SK-N-SH treated with all-trans-retinoic acid at 6 μM for 48 hours (cell line): ENCODE data around the gene RPL19.
"Not testable (repeated sequence)": the region's sequence is repeated elsewhere in the genome, so short reads cannot be mapped to it uniquely, and the experiment has no call there.

ENCODE experiments used
- ATAC-seq: fragments of 200-7000 bp; cut with Tn5 transposase; 3 replicates; pipeline ENCODE4 v1.9.1; 2020; ENCODE audit warnings: mild to moderate bottlenecking, moderate library complexity
- ARNTL ChIP-seq: fragments of 450-650 bp; formaldehyde crosslinking; IDR thresholded peaks from 2 replicates; pipeline ENCODE4 v1.5.0; 2020; ENCODE audit warnings: low read depth, mild to moderate bottlenecking, moderate library complexity, borderline replicate concordance
- CSDC2 ChIP-seq: fragments of 250-450 bp; sonication (Bioruptor Pico); IDR thresholded peaks from 2 replicates; pipeline ENCODE4 v1.5.0; 2020; ENCODE audit warnings: mild to moderate bottlenecking, moderate library complexity
- ESRRG ChIP-seq: fragments of 250-450 bp; sonication (Bioruptor Pico); IDR thresholded peaks from 2 replicates; pipeline ENCODE4 v1.6.1; 2021; ENCODE audit warnings: mild to moderate bottlenecking
- GLIS3 ChIP-seq: fragments of 250-450 bp; sonication (Bioruptor Pico); IDR thresholded peaks from 2 replicates; pipeline ENCODE4 v1.5.0; 2020; ENCODE audit warnings: mild to moderate bottlenecking, moderate library complexity
- ISL1 ChIP-seq: fragments of 250-450 bp; sonication (Bioruptor Pico); IDR thresholded peaks from 2 replicates; pipeline ENCODE4 v2.1.2; 2022; ENCODE audit warnings: mild to moderate bottlenecking, moderate library complexity
- OSR1 ChIP-seq: fragments of 250-450 bp; sonication (Bioruptor Pico); IDR thresholded peaks from 2 replicates; pipeline ENCODE4 v1.8.0; 2022; ENCODE audit warnings: moderate library complexity, mild to moderate bottlenecking, inconsistent platforms
- PPARA ChIP-seq: fragments of 250-450 bp; sonication (Bioruptor Pico); IDR thresholded peaks from 2 replicates; pipeline ENCODE4 v1.5.0; 2020; ENCODE audit warnings: mild to moderate bottlenecking, borderline replicate concordance
- RARB ChIP-seq: fragments of 250-450 bp; sonication (Bioruptor Pico); IDR thresholded peaks from 2 replicates; pipeline ENCODE4 v1.8.0; 2021; ENCODE audit warnings: mild to moderate bottlenecking, moderate library complexity
- SNAI2 ChIP-seq: fragments of 250-450 bp; sonication (Bioruptor Pico); IDR thresholded peaks from 2 replicates; pipeline ENCODE4 v1.5.0; 2020; ENCODE audit warnings: mild to moderate bottlenecking, moderate library complexity
- TOX ChIP-seq: fragments of 250-450 bp; sonication (Bioruptor Pico); IDR thresholded peaks from 2 replicates; pipeline ENCODE4 v1.8.0; 2021; ENCODE audit warnings: mild to moderate bottlenecking, moderate library complexity, borderline replicate concordance
- ZC3H10 ChIP-seq: fragments of 250-450 bp; sonication (Bioruptor Pico); IDR thresholded peaks from 2 replicates; pipeline ENCODE4 v1.5.1; 2021; ENCODE audit warnings: mild to moderate bottlenecking, moderate library complexity
- ZFP3 ChIP-seq: fragments of 250-450 bp; sonication (Bioruptor Pico); IDR thresholded peaks from 2 replicates; pipeline ENCODE4 v1.5.0; 2020; ENCODE audit warnings: mild to moderate bottlenecking, moderate library complexity
- ZNF565 ChIP-seq: fragments of 450-650 bp; formaldehyde crosslinking; conservative IDR thresholded peaks from 2 replicates; pipeline ENCODE4 v1.5.0; 2020; ENCODE audit warnings: low read depth, mild to moderate bottlenecking, moderate library complexity
- ZNF8 ChIP-seq: fragments of 450-650 bp; formaldehyde crosslinking; IDR thresholded peaks from 2 replicates; pipeline ENCODE4 v1.5.0; 2020; ENCODE audit warnings: mild to moderate bottlenecking, moderate library complexity
- TF ChIP-seq, protein P1 (sequence below): fragments of 250-450 bp; sonication (Bioruptor Pico); IDR thresholded peaks from 2 replicates; pipeline ENCODE4 v1.5.0; 2020; ENCODE audit warnings: mild to moderate bottlenecking, moderate library complexity
- TF ChIP-seq, protein P2 (sequence below): fragments of 250-450 bp; sonication (Bioruptor Pico); IDR thresholded peaks from 2 replicates; pipeline ENCODE4 v1.5.1; 2020; ENCODE audit warnings: low read depth, mild to moderate bottlenecking, moderate library complexity
- TF ChIP-seq, protein P3 (sequence below): fragments of 250-450 bp; sonication (Bioruptor Pico); IDR thresholded peaks from 2 replicates; pipeline ENCODE4 v1.5.1; 2021; ENCODE audit warnings: mild to moderate bottlenecking, moderate library complexity
- TF ChIP-seq, protein P4 (sequence below): fragments of 250-450 bp; sonication (Bioruptor Pico); IDR thresholded peaks from 2 replicates; pipeline ENCODE4 v1.8.0; 2020; ENCODE audit warnings: mild to moderate bottlenecking, moderate library complexity, borderline replicate concordance

Gene RPL19

DNA sequence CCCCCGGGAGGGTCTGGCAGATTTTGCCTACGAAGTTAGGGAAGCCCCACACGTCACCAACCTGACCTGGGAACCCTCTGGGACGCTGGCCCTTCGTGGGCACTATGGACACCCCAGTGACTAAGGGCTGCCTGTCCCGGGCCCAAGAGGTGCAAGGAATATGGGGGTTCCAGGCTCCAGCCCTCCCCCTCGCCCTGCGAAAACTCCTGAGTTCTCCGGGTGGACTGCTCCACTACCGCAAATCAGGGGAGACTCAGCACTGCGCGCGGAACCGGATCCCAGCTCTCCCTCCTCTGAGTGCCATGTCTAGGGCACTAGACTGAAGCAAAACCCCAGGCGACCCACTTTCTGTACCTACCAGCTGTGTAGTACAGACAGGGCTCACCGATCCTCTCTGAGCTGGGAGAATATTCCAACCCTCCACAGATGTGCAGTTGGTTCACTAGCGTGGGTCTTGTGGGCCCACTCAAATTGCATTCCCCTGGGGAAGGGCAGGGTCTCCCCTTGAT lies 34.2 kb upstream of the RPL19 start, which contains the start of gene ARL5C:
TSS of gene ARL5C (minus strand) at position 321 of the 509 bp plus-strand sequence. CDS start 401 bp downstream, outside the sequence.
- no peak for TF ChIP-seq GLIS3 (CRISPR knock-in tag)
- no peak for TF ChIP-seq ZNF565 (CRISPR knock-in tag)
- TF ChIP-seq ZC3H10 (CRISPR knock-in tag): no peak
- TF ChIP-seq, protein P1, sequence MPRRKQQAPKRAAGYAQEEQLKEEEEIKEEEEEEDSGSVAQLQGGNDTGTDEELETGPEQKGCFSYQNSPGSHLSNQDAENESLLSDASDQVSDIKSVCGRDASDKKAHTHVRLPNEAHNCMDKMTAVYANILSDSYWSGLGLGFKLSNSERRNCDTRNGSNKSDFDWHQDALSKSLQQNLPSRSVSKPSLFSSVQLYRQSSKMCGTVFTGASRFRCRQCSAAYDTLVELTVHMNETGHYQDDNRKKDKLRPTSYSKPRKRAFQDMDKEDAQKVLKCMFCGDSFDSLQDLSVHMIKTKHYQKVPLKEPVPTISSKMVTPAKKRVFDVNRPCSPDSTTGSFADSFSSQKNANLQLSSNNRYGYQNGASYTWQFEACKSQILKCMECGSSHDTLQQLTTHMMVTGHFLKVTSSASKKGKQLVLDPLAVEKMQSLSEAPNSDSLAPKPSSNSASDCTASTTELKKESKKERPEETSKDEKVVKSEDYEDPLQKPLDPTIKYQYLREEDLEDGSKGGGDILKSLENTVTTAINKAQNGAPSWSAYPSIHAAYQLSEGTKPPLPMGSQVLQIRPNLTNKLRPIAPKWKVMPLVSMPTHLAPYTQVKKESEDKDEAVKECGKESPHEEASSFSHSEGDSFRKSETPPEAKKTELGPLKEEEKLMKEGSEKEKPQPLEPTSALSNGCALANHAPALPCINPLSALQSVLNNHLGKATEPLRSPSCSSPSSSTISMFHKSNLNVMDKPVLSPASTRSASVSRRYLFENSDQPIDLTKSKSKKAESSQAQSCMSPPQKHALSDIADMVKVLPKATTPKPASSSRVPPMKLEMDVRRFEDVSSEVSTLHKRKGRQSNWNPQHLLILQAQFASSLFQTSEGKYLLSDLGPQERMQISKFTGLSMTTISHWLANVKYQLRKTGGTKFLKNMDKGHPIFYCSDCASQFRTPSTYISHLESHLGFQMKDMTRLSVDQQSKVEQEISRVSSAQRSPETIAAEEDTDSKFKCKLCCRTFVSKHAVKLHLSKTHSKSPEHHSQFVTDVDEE (CRISPR knock-in tag): no peak
- no peak for TF ChIP-seq RARB (CRISPR knock-in tag)
- TF ChIP-seq CSDC2: no peak
- TF ChIP-seq ESRRG: no peak
- ATAC-seq: no peak

DNA sequence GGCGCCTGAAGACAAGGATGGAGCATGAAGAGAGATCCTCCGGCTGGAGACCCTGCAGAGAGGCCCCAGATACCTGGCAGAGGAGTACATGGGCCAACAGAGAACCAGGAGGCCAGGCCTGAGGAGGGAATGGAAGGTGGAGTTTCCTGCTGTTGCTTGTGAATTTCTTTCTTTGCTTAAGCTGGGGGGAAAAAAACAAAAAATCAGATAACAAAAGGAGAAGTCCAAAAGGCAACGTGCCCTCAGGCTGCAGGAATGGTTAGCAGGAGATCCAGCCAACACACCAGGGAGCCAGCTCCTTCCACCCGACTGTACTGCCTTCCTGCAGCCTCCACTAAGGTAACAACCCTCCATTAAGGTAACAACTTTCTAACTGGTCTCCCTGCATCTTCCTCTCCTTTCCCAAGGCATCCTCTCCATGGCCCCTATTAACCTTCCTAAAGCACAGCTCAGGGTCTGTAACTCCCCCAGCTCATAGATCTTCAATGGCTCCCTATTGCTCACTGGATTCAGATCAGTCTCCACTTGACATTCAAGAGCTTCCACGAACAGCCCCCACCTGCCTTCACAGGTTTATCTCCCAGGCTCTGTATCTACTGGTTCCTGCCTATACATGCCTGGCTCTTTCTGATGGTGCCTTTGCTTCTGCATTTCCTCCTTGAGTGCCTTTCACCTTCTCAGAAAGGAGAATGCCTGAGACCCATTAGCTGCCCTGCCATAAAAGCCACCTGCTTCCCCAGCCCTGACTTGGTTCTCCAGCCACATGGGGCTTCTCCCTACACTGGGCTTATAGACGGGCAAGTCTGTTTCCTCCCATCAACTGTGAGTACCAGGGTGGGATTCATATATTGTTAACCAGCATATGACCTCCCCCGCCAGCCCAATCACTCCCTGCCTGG lies 33.4 kb upstream of the RPL19 start:
- no peak for ATAC-seq
- TF ChIP-seq ARNTL (CRISPR knock-in tag): no peak

DNA sequence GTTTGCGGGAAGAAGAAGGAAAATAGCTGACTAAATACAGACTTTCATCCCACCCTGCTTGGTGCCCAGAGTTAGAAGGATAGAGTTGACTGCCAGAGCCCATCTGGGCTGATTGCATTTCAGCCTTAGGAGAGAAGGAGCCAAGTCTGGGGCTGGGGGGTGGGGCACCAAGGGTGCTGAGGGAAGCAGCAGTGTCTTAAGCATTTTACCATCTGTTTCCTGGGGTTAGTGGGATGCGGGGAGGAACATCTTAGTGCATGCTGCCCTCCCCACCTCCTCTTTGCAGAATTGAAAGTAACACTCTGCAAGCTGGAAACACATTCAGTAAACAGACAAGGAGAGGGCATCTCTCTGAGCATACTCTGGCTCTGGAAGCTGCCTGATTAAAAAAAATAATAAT lies 32.6 kb upstream of the RPL19 start:
- no peak for ATAC-seq

DNA sequence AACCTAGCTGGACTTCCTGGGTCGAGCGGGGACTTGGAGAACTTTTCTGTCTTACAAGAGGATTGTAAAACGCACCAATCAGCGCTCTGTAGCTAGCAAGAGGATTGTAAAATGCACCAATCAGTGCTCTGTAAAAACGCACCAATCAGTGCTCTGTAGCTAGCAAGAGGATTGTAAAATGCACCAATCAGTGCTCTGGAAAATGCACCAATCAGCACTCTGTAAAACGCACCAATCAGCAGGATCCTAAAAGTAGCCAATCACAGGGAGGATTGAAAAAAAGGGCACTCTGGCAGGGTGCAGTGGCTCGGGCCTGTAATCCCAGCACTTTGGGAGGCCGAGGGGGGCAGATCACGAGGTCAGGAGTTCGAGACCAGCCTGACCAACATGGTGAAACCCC lies 31.6 kb upstream of the RPL19 start:
- not testable (repeated sequence) for ATAC-seq

More for the DNA sequence above, 32.6 kb upstream of the RPL19 start:
- TF ChIP-seq PPARA (CRISPR knock-in tag) (no peak), ZNF565 (CRISPR knock-in tag) (no peak), ISL1 (CRISPR knock-in tag) (no peak), SNAI2 (CRISPR knock-in tag) (no peak), GLIS3 (CRISPR knock-in tag) (no peak), CSDC2 (no peak), TOX (no peak), ZFP3 (CRISPR knock-in tag) (no peak), OSR1 (CRISPR knock-in tag) (no peak), ZNF8 (CRISPR knock-in tag) (no peak), RARB (CRISPR knock-in tag) (no peak), ARNTL (CRISPR knock-in tag) (no peak)
- TF ChIP-seq, protein P1 (CRISPR knock-in tag): no peak
- TF ChIP-seq, protein P2, sequence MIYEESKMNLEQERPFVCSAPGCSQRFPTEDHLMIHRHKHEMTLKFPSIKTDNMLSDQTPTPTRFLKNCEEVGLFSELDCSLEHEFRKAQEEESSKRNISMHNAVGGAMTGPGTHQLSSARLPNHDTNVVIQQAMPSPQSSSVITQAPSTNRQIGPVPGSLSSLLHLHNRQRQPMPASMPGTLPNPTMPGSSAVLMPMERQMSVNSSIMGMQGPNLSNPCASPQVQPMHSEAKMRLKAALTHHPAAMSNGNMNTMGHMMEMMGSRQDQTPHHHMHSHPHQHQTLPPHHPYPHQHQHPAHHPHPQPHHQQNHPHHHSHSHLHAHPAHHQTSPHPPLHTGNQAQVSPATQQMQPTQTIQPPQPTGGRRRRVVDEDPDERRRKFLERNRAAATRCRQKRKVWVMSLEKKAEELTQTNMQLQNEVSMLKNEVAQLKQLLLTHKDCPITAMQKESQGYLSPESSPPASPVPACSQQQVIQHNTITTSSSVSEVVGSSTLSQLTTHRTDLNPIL: no peak
- TF ChIP-seq, protein P3, sequence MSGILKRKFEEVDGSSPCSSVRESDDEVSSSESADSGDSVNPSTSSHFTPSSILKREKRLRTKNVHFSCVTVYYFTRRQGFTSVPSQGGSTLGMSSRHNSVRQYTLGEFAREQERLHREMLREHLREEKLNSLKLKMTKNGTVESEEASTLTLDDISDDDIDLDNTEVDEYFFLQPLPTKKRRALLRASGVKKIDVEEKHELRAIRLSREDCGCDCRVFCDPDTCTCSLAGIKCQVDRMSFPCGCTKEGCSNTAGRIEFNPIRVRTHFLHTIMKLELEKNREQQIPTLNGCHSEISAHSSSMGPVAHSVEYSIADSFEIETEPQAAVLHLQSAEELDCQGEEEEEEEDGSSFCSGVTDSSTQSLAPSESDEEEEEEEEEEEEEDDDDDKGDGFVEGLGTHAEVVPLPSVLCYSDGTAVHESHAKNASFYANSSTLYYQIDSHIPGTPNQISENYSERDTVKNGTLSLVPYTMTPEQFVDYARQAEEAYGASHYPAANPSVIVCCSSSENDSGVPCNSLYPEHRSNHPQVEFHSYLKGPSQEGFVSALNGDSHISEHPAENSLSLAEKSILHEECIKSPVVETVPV (CRISPR knock-in tag): no peak
- TF ChIP-seq, protein P4, sequence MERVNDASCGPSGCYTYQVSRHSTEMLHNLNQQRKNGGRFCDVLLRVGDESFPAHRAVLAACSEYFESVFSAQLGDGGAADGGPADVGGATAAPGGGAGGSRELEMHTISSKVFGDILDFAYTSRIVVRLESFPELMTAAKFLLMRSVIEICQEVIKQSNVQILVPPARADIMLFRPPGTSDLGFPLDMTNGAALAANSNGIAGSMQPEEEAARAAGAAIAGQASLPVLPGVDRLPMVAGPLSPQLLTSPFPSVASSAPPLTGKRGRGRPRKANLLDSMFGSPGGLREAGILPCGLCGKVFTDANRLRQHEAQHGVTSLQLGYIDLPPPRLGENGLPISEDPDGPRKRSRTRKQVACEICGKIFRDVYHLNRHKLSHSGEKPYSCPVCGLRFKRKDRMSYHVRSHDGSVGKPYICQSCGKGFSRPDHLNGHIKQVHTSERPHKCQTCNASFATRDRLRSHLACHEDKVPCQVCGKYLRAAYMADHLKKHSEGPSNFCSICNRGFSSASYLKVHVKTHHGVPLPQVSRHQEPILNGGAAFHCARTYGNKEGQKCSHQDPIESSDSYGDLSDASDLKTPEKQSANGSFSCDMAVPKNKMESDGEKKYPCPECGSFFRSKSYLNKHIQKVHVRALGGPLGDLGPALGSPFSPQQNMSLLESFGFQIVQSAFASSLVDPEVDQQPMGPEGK: no peak
